ENCODE data around the gene SCLT1. TPM values are rescaled to one million over a fixed set of nuclear protein-coding genes. Genes with fewer than 3 reads are reported as not detected.

SCLT1 gene
- total RNA-seq, 4 donors from 2014 or later = 12.9 to 28.6 (median 20.8) TPM

DNA sequence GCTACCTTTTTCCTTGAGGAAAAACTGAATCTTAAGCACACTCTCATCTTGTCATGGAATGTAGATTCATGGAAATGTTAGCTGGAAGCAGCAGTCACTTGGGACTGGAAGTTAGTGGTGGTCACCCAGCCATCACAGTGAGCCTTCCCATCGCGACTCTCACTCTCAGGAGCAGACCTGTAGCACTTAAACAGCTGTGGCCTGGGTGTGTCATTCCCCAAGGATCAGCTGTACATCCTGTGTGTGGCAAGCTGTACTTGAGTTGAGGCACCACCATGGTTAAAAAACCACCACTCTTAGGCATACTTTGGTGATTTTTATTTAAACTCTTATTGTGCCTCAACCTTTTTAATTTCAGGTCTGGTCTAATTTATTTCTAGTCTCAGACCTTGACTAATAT is 237.1 kb downstream of the SCLT1 start:
- peaks cover 15 to 18% of the 10 kb centered on the region in 2 donors for H3K4me1 ChIP-seq
- peaks cover 58 to 63% of the 10 kb centered on the region in 2 donors for H3K36me3 ChIP-seq
- intact Hi-C loops (cut with DNase I) = no loop called here
- no peaks in the 10 kb centered on the region for H3K27me3 ChIP-seq
- peak overlapping the region; percentile 25 to 58 (median 40) for H3K27ac ChIP-seq
- no peaks in the 10 kb centered on the region for H3K9me3 ChIP-seq
- WGBS, 2 donors = 75 to 76% methylated on average over 2 of the region's 2 CpGs
- no peak overlapping the region for H3K4me3 ChIP-seq (replicated peaks in 1 of 3)
- TF ChIP-seq, protein P1, sequence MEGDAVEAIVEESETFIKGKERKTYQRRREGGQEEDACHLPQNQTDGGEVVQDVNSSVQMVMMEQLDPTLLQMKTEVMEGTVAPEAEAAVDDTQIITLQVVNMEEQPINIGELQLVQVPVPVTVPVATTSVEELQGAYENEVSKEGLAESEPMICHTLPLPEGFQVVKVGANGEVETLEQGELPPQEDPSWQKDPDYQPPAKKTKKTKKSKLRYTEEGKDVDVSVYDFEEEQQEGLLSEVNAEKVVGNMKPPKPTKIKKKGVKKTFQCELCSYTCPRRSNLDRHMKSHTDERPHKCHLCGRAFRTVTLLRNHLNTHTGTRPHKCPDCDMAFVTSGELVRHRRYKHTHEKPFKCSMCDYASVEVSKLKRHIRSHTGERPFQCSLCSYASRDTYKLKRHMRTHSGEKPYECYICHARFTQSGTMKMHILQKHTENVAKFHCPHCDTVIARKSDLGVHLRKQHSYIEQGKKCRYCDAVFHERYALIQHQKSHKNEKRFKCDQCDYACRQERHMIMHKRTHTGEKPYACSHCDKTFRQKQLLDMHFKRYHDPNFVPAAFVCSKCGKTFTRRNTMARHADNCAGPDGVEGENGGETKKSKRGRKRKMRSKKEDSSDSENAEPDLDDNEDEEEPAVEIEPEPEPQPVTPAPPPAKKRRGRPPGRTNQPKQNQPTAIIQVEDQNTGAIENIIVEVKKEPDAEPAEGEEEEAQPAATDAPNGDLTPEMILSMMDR (IDR thresholded peaks at IDR 0.05) = no peak
- TF ChIP-seq POLR2A (IDR thresholded peaks at IDR 0.05) = no peak
- no peak for DNase-seq

DNA sequence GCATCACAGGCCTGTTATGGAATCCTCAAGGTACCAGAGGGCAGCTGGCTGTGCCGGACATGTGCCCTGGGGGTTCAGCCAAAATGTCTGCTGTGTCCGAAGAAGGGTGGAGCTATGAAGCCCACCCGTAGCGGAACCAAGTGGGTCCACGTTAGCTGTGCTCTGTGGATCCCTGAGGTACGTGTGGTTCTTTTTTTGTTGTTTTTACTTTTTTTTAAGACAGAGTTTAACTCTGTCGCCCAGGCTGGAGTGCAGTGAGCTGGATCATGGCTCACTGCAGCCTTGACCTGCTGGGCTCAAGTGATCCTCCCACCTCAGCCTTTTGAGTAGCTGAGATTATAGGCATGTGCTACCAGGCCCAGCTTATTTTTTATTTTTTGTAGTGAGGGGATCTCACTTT is 237.7 kb downstream of the SCLT1 start:
- Histone ChIP-seq H3K4me3 (replicated peaks in 1 of 3) (no peak overlapping the region), H3K27ac (peak overlapping the region; percentile 3 to 58 (median 40)), H3K36me3 (peaks cover 57 to 63% of the 10 kb centered on the region in 2 donors), H3K4me1 (peaks cover 15 to 18% of the 10 kb centered on the region in 2 donors), H3K27me3 (no peaks in the 10 kb centered on the region), H3K9me3 (no peaks in the 10 kb centered on the region)
- TF ChIP-seq, protein P1 (IDR thresholded peaks at IDR 0.05) = no peak
- TF ChIP-seq POLR2A (IDR thresholded peaks at IDR 0.05) = no peak
- 40 to 43% methylated on average over 7 of the region's 7 CpGs for WGBS, 2 donors
- peak; percentile 72 for DNase-seq
- intact Hi-C loops (cut with DNase I) = no loop called here

DNA sequence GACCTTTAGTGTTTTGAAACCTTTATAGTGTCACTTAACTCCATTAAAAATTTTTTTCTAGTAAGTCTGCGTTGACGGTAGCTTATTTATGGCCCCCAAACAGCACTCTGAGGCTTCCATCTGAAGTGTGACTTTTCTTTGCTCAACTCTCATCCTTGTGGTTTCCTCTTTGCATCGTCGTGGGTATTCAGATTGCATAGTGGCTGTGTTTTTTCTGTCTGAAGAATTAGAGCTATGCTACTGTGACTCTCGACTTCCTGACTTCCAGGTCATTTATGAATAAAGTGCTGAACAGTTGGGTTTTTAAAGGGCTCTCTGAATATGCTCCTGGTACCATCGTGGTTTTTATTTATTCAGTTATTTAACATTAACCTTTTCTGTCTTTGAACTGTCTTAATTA is 238.9 kb downstream of the SCLT1 start:
- TF ChIP-seq, protein P1 (IDR thresholded peaks at IDR 0.05) = no peak
- TF ChIP-seq POLR2A (IDR thresholded peaks at IDR 0.05) = no peak
- intact Hi-C loops (cut with DNase I) = no loop called here
- H3K36me3 ChIP-seq = peaks cover 62 to 69% of the 10 kb centered on the region in 2 donors
- H3K9me3 ChIP-seq = no peaks in the 10 kb centered on the region
- no peak overlapping the region for H3K4me3 ChIP-seq (replicated peaks in 1 of 3)
- peaks cover 15 to 18% of the 10 kb centered on the region in 2 donors for H3K4me1 ChIP-seq
- WGBS, 2 donors = 40 to 44% methylated on average over 6 of the region's 6 CpGs
- DNase-seq = no peak
- peak overlapping the region in 2 of 3 donors; percentile 3 to 58 for H3K27ac ChIP-seq
- no peaks in the 10 kb centered on the region for H3K27me3 ChIP-seq

DNA sequence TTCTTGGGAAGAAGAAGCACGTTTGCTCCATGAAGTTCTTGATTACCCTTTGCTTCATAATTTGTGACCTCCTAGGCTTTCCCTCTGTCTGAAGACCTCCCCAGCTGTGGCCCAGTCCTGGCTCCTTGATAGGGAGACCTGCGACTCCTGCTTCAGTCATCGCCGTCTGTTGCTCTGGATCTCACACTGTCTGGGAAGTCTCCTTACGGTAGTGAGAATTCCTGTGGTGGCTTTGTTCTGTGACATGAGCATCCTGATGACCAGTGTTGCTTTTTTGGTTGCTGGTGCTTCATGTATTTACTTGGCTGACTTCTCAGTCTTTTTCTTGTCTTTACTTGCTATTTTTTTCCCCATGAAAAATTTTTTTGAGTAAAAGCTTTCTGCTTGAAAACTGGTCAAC is 239.6 kb downstream of the SCLT1 start:
- H3K4me1 ChIP-seq = peaks cover 15 to 18% of the 10 kb centered on the region in 2 donors
- peak overlapping the region in 1 of 3 donors; percentile 58 for H3K27ac ChIP-seq
- H3K9me3 ChIP-seq = no peaks in the 10 kb centered on the region
- TF ChIP-seq POLR2A (IDR thresholded peaks at IDR 0.05) = no peak
- TF ChIP-seq, protein P1 (IDR thresholded peaks at IDR 0.05) = no peak
- H3K4me3 ChIP-seq (replicated peaks in 1 of 3) = no peak overlapping the region
- WGBS, 2 donors = 92 to 93% methylated on average over 5 of the region's 5 CpGs
- intact Hi-C loops (cut with DNase I) = no loop called here
- DNase-seq = no peak
- peaks cover 69 to 75% of the 10 kb centered on the region in 2 donors for H3K36me3 ChIP-seq
- H3K27me3 ChIP-seq = no peaks in the 10 kb centered on the region

DNA sequence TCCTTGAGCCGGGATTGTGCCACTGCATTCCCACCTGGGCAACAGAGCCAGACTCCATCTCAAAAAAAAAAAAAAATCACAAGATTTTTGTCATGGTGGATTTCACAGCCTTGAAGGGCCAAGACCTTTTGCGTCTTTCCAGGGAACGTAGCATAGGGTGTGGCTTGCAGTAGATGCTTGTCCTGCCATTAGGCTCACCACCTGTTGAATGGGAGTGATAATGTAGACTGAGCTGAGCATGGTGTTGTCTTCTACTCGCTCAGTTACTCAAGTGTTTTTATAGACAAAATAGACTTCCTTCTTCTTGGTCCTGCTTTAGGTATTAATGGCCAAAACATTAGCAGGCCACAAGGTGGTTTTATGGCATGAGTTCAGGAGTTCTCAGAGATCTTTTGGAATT is 243.1 kb downstream of the SCLT1 start:
- H3K9me3 ChIP-seq = no peaks in the 10 kb centered on the region
- H3K36me3 ChIP-seq = peaks cover 68 to 69% of the 10 kb centered on the region in 2 donors
- TF ChIP-seq, protein P1 (IDR thresholded peaks at IDR 0.05) = no peak
- TF ChIP-seq POLR2A (IDR thresholded peaks at IDR 0.05) = no peak
- 97 to 100% methylated on average over 4 of the region's 4 CpGs for WGBS, 2 donors
- no peaks in the 10 kb centered on the region for H3K27me3 ChIP-seq
- H3K4me1 ChIP-seq = peaks cover 20 to 21% of the 10 kb centered on the region in 2 donors
- H3K4me3 ChIP-seq (replicated peaks in 1 of 3) = no peak overlapping the region
- intact Hi-C loops (cut with DNase I) = no loop called here
- DNase-seq = no peak
- no peak overlapping the region for H3K27ac ChIP-seq

All from thyroid gland (tissue), 4 donors.